HL-60/S4 treated with phorbol 12-myristate 13-acetate at 8.2 ng/mL for 4 days and 3 days (cell line): ENCODE data around the gene CGB5.
"Not testable (repeated sequence)": the region's sequence is repeated elsewhere in the genome, so short reads cannot be mapped to it uniquely, and the experiment has no call there.

Experiments
- in situ Hi-C: fragments of 300-500 bp; cut with MboI; formaldehyde crosslinking; loops from 2 replicates; pipeline ENCODE4 v1.15.0; 2022; ENCODE audit warnings: low sequenced_read_pairs

Gene CGB5

GRCh38 chr19:49043548-49043947, at the start of gene CGB5:
Gene CGB5 (plus strand): TSS chr19:49043848. CDS start chr19:49044210, 362 bp downstream.
- in situ Hi-C loops = not testable (repeated sequence)

GRCh38 chr19:48994035-48994386, 49.6 kb upstream of the CGB5 start:
- in situ Hi-C loops = no loop called here

GRCh38 chr19:48997972-48998371, 45.7 kb upstream of the CGB5 start:
- in situ Hi-C loops = no loop called here

GRCh38 chr19:48999481-49000325, 43.9 kb upstream of the CGB5 start:
- in situ Hi-C loops = no loop called here

DNA sequence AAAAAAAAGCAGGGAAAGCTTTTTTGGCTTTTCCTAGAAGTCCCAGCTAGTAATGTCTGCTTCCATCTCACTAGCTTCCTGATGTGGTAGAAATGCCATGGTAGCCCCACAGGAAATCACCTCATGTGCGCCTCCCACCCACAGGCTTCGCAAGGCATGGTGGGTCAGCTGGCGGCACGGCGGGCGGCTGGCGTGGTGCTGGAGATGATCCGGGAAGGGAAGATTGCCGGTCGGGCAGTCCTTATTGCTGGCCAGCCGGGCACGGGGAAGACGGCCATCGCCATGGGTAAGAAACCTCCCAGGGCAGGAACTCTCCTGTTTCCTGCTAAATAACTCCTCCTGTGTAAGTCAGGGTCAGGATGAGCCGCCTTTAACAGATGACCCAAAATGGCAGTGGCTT, 39.5 kb upstream of the CGB5 start:
- in situ Hi-C loops = no loop called here

GRCh38 chr19:49004964-49005614, 38.6 kb upstream of the CGB5 start:
- in situ Hi-C loops = no loop called here

DNA sequence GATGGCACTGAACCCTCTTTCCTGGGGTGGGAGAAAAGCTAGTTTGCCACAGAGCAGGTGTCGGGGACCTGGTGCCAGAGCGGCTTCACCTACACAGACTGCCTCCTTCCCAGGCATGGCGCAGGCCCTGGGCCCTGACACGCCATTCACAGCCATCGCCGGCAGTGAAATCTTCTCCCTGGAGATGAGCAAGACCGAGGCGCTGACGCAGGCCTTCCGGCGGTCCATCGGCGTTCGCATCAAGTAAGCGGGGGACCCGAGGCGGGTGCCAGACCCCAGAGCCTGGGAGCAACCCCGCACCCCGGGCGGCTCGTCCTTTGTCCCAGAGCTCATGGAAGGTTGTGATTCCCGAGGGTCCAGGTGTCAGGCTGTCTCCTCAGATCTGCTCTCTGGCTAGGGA, 36.7 kb upstream of the CGB5 start:
- in situ Hi-C loops = no loop called here

- in situ Hi-C loops = no loop called here
Observed at GRCh38 chr19:49009828-49010227, 33.8 kb upstream of the CGB5 start.

DNA sequence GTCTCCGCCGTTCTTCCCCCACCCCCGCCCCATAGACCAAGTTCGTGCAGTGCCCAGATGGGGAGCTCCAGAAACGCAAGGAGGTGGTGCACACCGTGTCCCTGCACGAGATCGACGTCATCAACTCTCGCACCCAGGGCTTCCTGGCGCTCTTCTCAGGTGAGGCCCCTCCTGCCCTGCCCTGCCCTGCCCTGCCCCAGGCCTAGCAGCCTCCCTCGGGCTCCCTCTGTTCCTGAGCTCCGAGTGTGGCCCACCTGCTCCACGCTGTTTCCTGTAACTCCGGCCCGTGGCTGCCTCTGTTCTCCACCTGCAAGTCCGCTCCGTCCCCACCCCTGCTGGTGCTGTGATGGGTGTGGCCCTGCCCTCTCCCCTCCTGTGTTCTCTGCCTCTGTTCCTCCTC, 33.2 kb upstream of the CGB5 start:
- in situ Hi-C loops = no loop called here

DNA sequence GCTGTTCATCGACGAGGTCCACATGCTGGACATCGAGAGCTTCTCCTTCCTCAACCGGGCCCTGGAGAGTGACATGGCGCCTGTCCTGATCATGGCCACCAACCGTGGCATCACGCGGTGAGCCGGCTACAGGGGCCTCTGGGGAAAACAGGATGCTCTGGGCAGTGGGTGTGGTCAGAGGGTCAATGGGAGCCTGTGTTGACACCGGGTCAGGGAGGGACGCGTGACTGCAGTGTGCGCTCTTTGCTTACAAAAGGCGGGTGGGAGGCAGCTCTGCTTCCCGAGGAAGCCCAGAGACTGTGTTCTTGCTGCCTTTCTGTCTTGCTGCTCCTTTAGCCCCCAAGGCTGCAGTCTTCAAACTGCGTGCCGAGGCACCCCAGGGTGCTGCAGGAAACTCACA, 32.5 kb upstream of the CGB5 start:
- in situ Hi-C loops = no loop called here

DNA sequence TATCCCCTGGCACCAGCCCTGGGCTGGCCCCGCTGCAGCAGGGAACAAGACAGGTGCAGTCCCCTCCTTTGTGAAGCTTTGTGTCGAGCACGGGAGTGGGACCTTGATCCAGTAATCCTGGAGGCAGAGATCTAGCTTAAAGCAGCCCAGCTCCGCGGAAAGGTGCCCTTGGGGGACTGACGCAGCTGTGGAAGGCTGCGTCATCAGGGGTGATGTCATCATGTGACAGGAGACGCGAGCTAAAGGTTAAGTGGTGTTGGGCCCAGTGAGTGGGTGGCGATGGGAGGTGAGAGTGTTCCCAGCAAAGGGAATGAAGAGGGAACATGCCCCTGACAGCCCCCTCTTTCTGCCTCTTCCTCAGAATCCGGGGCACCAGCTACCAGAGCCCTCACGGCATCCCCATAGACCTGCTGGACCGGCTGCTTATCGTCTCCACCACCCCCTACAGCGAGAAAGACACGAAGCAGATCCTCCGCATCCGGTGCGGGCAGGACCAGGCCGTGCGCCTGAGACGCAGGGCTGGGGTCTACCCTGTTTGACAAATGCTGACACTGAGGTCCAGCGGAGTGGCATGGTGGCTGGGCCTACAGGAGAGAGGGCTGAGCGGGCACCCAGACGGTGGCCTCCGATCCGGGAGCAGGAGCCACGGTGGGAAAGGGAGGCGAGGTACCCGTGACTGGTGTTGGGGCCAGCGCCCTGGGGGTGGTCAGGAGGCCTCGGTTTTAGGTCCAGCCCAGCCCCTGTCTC, 29.4 kb upstream of the CGB5 start:
- in situ Hi-C loops = no loop called here

DNA sequence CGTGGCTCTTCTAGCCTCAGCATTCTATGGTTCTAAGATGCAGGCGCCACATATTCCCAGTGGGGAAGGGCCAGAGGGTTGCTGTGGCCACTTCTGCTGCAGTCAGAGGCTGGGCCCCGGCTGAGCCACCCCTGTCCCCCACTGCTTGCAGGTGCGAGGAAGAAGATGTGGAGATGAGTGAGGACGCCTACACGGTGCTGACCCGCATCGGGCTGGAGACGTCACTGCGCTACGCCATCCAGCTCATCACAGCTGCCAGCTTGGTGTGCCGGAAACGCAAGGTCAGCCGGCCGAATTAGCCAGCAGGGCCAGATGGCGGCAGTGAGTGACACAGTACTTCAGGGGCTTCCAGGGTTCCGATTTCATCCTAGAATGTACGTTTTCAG, 28.8 kb upstream of the CGB5 start:
- in situ Hi-C loops = no loop called here

DNA sequence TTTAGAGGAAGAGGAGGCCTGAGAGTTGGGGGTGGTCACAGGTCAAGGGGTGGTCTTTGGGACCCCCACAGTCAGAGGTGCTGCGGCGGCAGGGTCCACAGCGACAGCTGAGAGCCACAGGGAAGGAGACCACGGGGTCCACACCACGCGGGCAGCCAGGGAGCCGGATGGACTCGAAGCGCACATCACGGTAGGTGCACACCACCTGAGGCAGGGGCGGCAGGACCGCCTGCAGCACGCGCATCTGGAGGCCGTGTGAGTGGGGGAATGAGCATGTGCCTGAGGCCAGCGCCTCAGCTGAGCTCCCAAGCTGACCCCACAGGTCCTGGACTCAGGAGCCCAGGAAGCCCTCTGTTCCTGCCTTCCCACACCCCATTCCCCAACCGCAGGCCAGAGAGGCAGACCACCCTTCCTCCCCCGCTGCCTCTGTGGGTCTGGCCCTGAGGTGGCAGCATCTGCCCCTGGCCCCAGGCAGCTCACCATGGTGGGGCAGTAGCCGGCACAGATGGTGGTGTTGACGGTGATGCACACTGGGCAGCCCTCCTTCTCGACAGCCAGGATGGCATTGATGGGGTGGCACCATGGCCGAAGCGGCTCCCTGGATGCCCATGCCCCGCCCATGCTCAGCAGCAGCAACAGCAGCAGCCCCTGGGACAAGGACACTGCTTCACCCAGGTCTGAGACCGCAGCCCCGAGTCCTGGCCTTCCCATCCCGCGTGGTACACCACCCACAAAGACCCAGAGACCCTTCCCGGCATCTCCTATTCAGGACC, 27.4 kb upstream of the CGB5 start:
- in situ Hi-C loops = no loop called here

GRCh38 chr19:49017041-49017665, 26.5 kb upstream of the CGB5 start, which contains the start of gene LHB:
Gene LHB (minus strand): TSS chr19:49017091. CDS start chr19:49017081, 10 bp downstream.
- in situ Hi-C loops = no loop called here

DNA sequence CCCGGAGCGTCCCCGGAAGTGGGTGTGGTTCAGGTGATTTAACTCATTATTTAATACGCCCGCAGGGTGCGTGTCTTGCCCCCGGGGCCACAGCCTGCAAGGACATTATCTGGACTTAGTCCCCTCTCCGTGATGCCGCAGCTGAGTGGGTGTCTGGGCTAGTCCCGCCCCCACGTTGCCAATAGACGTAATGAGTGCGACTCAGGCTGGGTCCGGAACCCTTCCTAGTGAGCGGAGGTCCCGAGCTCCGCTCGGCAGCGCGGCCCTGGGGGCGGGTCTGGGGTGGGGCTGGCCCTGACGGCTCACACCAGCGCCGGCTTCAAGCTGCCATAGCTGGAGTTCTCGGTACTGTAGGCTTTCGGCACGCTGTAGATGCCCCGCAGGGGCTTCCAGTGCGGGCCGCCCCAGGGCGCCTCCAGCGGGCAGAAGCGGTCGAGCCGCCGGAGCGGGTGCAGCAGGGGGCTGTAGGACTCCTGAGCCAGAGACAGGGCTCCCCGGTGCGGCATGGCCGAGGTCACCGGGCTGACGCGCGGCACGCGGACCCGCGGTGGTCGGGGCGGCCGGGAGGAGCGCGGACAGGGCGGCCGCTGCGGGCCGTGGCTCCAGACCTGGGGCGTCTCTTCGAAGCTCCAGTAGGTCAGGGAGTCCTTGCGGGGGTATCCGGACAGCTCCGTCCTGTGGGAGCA, 25.8 kb upstream of the CGB5 start:
- in situ Hi-C loops = no loop called here

GRCh38 chr19:49018388-49019241, 25.0 kb upstream of the CGB5 start:
- in situ Hi-C loops = not testable (repeated sequence)

DNA sequence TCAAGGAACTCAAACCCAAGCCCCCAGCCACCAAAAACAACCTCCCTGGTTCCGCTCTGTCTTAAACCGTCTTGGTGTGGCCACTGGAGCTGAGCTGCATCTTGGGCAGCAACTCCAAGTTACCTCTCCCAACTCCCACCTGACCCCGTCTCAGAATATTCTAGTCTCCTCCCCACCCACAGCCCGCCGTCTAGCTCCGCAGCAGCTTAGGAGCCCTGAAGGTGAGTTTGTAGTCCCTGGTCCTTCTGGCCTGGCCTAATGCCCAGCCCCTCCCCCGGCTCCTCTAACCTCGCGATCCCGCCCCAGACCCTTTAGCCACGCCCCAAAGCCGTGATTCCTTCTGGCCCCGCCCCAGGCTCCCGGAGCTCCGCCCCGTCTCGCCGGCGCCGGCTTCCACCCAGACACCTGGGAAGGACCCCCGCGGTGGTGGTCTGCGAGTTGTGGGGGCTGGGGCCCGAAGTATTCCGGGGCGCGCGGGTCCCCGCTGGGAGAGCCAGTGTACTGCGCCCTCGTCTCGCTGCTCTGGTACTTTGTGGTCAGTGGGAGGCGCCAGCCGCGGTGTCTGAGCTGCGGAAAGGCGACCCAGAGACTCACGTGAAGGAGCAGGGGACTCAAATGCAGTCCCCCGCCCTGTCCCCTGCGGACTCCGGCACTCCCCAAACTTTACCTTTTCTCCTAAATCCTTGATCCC, 24.3 kb upstream of the CGB5 start:
- in situ Hi-C loops = no loop called here

DNA sequence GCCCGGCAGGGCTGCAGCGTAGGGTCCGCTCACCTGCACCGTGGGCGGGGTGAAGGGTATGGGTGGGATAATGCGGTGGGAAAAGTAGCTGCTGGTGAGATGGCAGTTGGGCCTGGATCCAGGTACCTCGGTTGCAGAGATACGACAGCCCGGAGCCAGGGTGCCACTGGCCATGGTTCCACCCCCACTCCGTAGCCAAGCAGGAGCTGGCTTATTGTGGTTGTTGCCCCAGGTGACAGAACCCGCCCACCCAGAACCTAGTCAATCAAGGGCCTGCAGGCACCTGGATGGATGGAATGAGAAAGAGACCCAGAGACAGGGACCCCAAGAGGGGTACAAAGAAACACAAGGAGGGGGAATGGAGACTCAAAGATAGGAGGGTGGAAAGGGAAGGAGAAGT, 23.3 kb upstream of the CGB5 start:
- in situ Hi-C loops = no loop called here
